GM21515 (cell line): ENCODE measurements around the gene LIPG.

Experiments used
- ATAC-seq: cut with Tn5 transposase; IDR thresholded peaks from one replicate; pipeline ENCODE4 v1.9.1; 2021; ENCODE audit not compliant: unreplicated experiment

LIPG gene

DNA sequence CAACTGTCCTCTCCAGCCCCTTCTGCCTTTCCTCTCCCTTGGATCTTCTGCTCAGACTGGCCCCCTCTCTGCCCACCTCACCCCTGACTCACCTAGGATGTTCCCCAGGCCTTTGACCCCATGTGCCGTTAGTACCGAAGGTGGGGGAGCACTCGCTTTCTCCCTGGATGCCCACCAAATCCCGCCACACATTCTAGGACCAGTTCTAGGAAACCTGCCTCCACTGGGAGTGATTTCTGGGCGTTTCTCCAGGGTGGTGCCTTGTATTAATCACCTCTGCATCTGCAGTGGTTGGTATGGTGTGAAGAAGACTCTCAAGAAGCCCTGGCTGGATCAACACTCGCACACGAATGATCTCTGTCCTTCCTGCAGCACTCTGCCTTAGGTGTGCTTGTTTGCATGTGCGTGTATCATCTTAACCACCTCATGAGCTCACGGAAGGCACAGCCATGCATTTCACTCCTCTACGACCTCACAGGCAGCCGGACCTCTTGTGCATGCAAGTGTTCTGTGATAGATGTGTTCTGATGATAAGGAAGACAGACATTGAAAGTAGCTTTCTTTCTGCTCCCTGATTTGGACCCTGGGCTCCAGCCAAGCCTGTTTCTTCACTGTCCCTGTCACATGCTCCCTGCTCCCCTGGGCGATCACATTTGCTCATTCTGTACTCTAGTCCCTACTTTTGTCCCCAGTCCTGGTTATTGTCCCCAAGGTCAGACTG is 69.4 kb downstream of the LIPG start:
- ATAC-seq, result no peak

- ATAC-seq, result no peak
Measured at GRCh38 chr18:49632588-49632987, 70.7 kb downstream of the LIPG start.

GRCh38 chr18:49638209-49638785 is 76.4 kb downstream of the LIPG start:
- ATAC-seq, result no peak

DNA sequence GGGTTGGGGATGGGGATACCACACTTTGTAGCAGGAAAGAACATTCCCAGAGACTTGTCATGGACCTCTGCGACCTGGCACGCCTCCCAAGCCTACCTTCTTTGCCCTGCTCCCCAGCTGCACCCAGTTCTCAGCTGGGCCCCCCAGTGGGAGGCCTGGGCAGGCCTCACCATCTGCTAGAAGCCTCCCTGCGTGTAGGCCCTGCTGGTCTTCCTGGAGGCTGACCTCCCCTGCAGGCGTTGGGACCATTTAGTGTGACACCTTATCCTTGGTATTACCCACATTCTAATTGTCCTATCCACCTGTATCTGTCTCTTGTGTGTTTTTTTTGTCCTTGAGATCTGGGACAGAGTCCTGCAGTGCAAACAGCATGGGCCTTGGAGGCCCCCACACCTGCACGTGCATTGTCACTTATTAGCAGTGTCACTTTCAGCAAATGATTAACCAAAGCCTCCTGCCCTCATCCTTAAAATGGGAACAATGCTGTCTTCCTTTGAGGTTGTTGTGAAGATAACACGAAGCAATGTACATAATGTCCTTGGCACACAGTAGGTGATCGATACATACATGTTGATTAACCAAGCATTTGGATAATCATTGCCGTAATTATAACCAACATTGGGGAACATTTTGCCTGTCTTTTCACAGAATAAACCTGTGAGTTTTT is 77.2 kb downstream of the LIPG start:
- ATAC-seq, result no peak

- ATAC-seq, result no peak
Measured at GRCh38 chr18:49639643-49640391, 78.0 kb downstream of the LIPG start.

DNA sequence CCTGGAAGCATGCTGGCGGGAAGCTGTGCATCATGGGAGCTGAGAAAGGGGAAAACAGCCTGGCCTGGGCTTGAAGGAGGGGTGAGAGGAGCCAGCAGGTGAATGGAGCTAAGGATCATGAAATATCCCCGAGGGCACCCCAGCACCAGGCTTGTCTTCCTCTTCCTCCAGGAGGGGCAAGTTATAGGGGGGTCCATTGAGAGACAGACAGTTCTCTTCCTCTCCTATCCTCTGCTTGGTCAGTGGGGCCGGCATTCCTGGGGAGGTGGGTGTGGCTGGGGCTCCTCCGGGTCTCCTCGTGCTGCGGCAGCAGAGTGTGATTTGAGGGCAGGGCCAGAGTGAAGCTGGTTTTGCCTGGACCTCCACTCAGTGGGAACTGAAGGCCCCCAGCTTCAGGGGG is 78.9 kb downstream of the LIPG start:
- no peak for ATAC-seq

GRCh38 chr18:49645196-49645595 is 83.3 kb downstream of the LIPG start:
- no peak for ATAC-seq

- no peak for ATAC-seq
Measured at GRCh38 chr18:49645841-49646351, 84.0 kb downstream of the LIPG start.

- no peak for ATAC-seq
Measured at GRCh38 chr18:49646873-49647272, 85.0 kb downstream of the LIPG start.

DNA sequence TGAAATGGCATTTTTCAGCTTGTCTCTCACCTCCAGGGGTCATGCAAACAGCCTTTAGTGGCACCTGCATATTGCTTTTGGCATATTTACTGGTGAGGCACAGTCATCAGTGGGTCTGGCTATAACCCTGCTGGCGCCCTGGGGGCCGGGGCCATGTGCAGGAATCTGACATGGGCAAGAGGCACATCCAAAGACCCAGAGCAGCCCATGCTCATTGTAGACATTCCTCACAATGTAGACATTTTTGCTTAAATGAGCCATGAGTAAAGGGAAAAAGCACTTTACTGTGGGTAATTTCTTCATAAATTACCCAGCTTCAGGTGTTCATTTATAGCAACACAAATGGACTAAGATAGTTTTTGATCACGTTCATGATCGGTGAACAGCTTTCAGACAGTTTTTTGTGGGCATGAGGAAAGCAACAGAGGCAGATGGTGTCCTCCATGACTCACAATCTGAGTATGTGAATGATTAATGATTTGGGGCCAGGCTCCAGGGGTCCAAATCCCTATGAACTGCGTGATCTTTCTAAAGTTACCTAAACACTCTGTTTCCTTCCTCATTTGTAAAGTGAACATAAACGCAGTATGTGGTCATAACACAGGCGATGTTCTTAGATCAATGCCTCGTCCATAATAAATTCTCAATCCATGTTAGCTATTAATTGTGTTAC is 85.8 kb downstream of the LIPG start:
- no peak for ATAC-seq

GRCh38 chr18:49648326-49648725 is 86.5 kb downstream of the LIPG start:
- ATAC-seq, result no peak
